GM18951 (cell line): ENCODE measurements around the gene ZNF618.

Experiments
- POLR2A ChIP-seq: IDR thresholded peaks from 4 replicates; pipeline ENCODE4 v1.6.1; 2011; ENCODE audit warnings: mild to moderate bottlenecking; ENCODE audit not compliant: insufficient read length, insufficient read depth; ENCODE audit errors: extremely low read depth
- in situ Hi-C: fragments of 300-500 bp; cut with MboI; formaldehyde crosslinking; loops from one replicate; pipeline ENCODE4 v1.12.0; 2022; ENCODE audit warnings: low sequenced_read_pairs, mixed read lengths, inconsistent platforms; ENCODE audit not compliant: unreplicated experiment

Gene ZNF618

GRCh38 chr9:114059047-114059803 is 183.1 kb downstream of the ZNF618 start:
- in situ Hi-C loops, result no loop called here
- TF ChIP-seq POLR2A, result no peak

GRCh38 chr9:114060070-114060469 is 184.0 kb downstream of the ZNF618 start:
- in situ Hi-C loops, result no loop called here
- TF ChIP-seq POLR2A, result no peak

DNA sequence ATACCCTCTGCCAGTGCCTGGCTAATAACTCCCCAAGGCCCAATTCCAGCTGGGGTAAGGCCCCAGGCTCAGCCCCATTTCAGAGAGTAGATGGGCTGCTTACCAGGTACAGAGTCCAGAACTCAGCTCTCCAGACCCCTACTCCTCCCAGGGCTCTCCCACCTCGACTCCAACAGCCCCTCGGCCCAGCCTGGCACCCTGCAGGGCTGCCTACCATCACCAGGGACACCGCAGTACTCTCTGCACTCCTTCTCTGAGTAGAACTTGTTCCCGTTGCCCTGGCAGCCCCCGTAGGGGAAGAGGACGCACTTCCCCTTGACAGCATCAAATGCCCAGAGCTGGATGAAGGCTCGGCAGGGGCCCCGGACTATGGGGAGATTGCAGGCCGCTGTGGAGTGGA is 184.6 kb downstream of the ZNF618 start:
- no peak for TF ChIP-seq POLR2A
- in situ Hi-C loops, result no loop called here

DNA sequence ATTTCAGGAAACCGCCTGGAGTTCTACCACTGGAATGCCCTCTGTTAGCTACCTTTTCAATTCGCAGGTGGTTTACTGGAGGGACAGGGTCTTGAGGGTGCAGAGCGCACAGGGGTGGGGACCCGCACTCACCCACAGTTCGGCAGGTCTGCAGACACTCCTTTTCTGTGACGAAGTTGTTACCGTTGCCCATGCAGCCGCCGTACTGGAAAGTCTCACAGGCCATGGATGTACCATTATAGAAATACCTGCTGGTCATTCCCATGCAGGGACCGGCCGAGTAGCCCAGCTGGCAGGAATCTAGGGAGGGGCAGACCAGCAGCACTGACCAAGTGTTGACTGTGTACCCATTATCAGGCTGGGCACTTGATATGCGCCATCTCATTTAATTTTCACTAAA is 185.2 kb downstream of the ZNF618 start:
- TF ChIP-seq POLR2A, result no peak

DNA sequence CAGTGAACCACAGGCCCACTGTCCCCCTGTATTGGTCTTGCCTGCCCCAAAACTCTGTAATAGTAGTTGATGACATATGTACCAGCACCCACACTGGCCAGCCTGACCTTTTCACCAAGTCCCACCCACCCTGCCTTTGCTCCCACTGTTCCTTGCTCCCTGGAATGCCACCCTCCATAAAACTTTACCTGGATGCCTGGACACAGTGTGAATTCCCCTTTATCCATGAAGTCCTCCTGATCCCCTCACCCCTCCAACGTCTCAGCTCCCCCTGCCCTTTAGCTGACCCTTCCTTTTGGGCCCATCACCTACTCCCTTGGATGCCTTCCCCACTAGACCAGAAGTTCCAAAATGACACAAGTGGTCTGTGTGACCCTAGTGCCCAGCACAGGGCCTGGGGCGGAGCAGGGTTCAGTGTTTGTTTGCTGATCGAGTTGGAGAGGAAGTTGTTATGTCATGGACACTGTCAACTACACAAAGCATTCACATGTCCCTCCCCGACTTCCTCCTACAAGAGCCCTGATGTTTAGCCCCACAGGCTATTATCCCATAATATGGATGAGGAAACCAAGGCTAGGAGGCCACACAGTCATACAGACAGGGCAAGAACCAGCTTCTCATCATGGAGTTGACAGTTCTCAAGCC is 185.8 kb downstream of the ZNF618 start:
- TF ChIP-seq POLR2A, result no peak
- in situ Hi-C loops, result no loop called here

More for the DNA sequence above, 185.2 kb downstream of the ZNF618 start:
- in situ Hi-C loops, result no loop called here

- TF ChIP-seq POLR2A, result no peak
- in situ Hi-C loops, result no loop called here
Observed at GRCh38 chr9:114065304-114065703, 189.2 kb downstream of the ZNF618 start.

GRCh38 chr9:114069476-114070187 is 193.5 kb downstream of the ZNF618 start:
- TF ChIP-seq POLR2A, result no peak
- in situ Hi-C loops, result no loop called here

- TF ChIP-seq POLR2A, result no peak
- in situ Hi-C loops, result no loop called here
Observed at GRCh38 chr9:114070188-114071103, 194.3 kb downstream of the ZNF618 start.

- TF ChIP-seq POLR2A, result no peak
- in situ Hi-C loops, result no loop called here
Observed at GRCh38 chr9:114071197-114071795, 195.2 kb downstream of the ZNF618 start.

DNA sequence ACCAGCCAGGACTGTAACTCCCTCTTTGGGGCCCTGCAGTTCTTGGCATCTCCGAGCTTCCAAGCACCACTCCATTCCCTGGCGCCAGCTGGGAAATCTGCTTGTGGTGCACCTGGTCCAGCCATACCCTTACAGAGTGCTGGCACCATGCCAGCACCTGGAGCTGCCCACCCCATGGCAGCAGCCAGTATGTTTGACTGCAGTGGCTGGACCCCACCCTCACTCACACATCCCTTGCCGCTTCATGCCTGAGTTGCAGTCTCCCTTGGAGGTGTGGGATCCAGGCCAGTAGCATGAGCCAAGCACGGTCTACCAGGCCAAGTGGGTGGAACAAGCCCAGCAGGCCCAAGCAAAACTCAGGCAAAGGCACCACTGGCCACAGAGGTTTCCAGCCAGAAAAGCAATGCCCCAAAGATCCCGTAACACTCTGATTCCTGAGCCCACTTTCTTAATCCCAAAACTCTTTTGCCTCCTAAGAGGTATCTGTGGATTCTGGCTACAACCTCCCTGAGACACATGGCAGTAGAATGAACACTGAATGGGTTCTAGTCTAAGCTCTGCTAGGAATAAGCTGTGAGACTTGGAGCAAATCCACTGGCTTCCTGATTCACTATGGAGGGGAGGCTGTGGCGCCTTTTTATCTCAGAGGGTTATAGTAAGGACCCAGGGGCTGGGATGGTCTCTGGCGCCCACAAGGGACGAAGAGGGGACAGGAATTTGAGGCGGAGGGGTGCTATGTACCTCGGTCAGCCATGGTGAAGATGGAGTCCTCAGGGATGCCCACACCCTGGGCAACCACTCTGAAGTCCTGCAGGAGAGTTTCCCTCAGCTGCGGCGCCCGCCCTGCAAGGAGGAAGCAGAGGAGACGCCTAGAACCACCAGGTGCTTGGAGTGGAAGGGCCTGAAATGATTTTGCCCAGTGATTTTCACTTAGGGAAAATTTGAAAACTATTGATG is 196.4 kb downstream of the ZNF618 start:
- TF ChIP-seq POLR2A, result no peak
- in situ Hi-C loops, result no loop called here

- in situ Hi-C loops, result no loop called here
- no peak for TF ChIP-seq POLR2A
Observed at GRCh38 chr9:114075602-114076001, 199.5 kb downstream of the ZNF618 start.
